Activated CD4-positive, alpha-beta memory T cell treated with anti-CD3 and anti-CD28 coated beads for 36 hours (primary cell): ENCODE results near the gene TRDMT1. TPM values are rescaled to one million over a fixed set of nuclear protein-coding genes. Genes with fewer than 3 reads are reported as not detected.
A peak's percentile ranks its signal among the peaks of the same experiment; 100 is the strongest.

Source experiments
- CTCF ChIA-PET: fragments of 350-600 bp; sonication (Branson Sonifier 250); formaldehyde crosslinking; loops from one replicate; lab custom pipeline; 2021; ENCODE audit warnings: antibody characterized with exemption, inconsistent platforms; lab: Charles Lee
- POLR2A ChIA-PET: fragments of 350-600 bp; sonication (Branson Sonifier 250); formaldehyde crosslinking; loops from one replicate; lab custom pipeline; 2021; ENCODE audit warnings: antibody characterized with exemption; lab: Charles Lee
- DNase-seq: peaks from one replicate; pipeline ENCODE4 v3.0.0-alpha.2; 2020
- H3K27ac Mint-ChIP-seq: one replicate; pipeline ENCODE4 v1.8.0; 2021; ENCODE audit warnings: mixed read lengths
- H3K27me3 Mint-ChIP-seq: one replicate; pipeline ENCODE4 v1.8.0; 2021; ENCODE audit warnings: mixed read lengths
- H3K36me3 Mint-ChIP-seq: one replicate; pipeline ENCODE4 v1.8.0; 2021; ENCODE audit warnings: mixed read lengths
- H3K4me1 Mint-ChIP-seq: one replicate; pipeline ENCODE4 v1.8.0; 2021; ENCODE audit warnings: low read depth, mixed read lengths
- H3K4me3 Mint-ChIP-seq: one replicate; pipeline ENCODE4 v1.8.0; 2021; ENCODE audit warnings: mild to moderate bottlenecking, mixed read lengths
- H3K9me3 Mint-ChIP-seq: one replicate; pipeline ENCODE4 v1.8.0; 2021; ENCODE audit warnings: mixed read lengths
- intact Hi-C: fragments of 100-400 bp; cut with micrococcal nuclease; formaldehyde crosslinking; loops from one replicate; pipeline ENCODE4 v1.15.1; 2023
- total RNA-seq, 2 experiments: library from RNA; stranded (reverse); gene quantifications; one replicate each; pipeline ENCODE4 v1.2.3, GENCODE V29; 2021

The TRDMT1 gene
- total RNA-seq, 2 experiments from 2014 or later: 5.0 to 5.8 TPM

- Mint-ChIP-seq H3K4me3 (no peak overlapping the region), H3K9me3 (no peaks in the 10 kb centered on the region), H3K27ac (no peak overlapping the region), H3K27me3 (no peaks in the 10 kb centered on the region), H3K4me1 (peaks cover 7% of the 10 kb centered on the region), H3K36me3 (peaks cover 11% of the 10 kb centered on the region)
- intact Hi-C loops: no loop called here
- ChIA-PET POLR2A (no interaction called here), CTCF (no interaction called here)
- DNase-seq: no peak
Observed at GRCh38 chr10:17113346-17113745, 88.1 kb downstream of the TRDMT1 start.

GRCh38 chr10:17112566-17112965 is 88.9 kb downstream of the TRDMT1 start:
- Mint-ChIP-seq H3K27me3 (no peaks in the 10 kb centered on the region), H3K9me3 (no peaks in the 10 kb centered on the region), H3K36me3 (peaks cover 11% of the 10 kb centered on the region), H3K4me1 (peaks cover 7% of the 10 kb centered on the region), H3K4me3 (no peak overlapping the region), H3K27ac (no peak overlapping the region)
- ChIA-PET POLR2A (no interaction called here), CTCF (no interaction called here)
- intact Hi-C loops: no loop called here
- DNase-seq: no peak

- peak; percentile 17 for DNase-seq
- Mint-ChIP-seq H3K4me1 (peaks cover 3% of the 10 kb centered on the region), H3K36me3 (peaks cover 11% of the 10 kb centered on the region), H3K27ac (no peak overlapping the region), H3K9me3 (no peaks in the 10 kb centered on the region), H3K4me3 (no peak overlapping the region), H3K27me3 (no peaks in the 10 kb centered on the region)
- intact Hi-C loops: no loop called here
- ChIA-PET POLR2A (no interaction called here), CTCF (no interaction called here)
Observed at GRCh38 chr10:17109475-17110207, 91.8 kb downstream of the TRDMT1 start.

- Mint-ChIP-seq H3K27me3 (no peaks in the 10 kb centered on the region), H3K36me3 (peaks cover 12% of the 10 kb centered on the region), H3K27ac (no peak overlapping the region), H3K4me1 (peaks cover 3% of the 10 kb centered on the region), H3K4me3 (no peak overlapping the region), H3K9me3 (no peaks in the 10 kb centered on the region)
- ChIA-PET POLR2A (no interaction called here), CTCF (no interaction called here)
- DNase-seq: no peak
- intact Hi-C loops: no loop called here
Observed at GRCh38 chr10:17109046-17109445, 92.4 kb downstream of the TRDMT1 start.

GRCh38 chr10:17106991-17107390 is 94.5 kb downstream of the TRDMT1 start:
- intact Hi-C loops: no loop called here
- Mint-ChIP-seq H3K9me3 (no peaks in the 10 kb centered on the region), H3K36me3 (peaks cover 9% of the 10 kb centered on the region), H3K4me1 (peaks cover 3% of the 10 kb centered on the region), H3K27ac (no peak overlapping the region), H3K27me3 (no peaks in the 10 kb centered on the region), H3K4me3 (no peak overlapping the region)
- ChIA-PET CTCF (no interaction called here), POLR2A (no interaction called here)
- DNase-seq: no peak

- intact Hi-C loops: no loop called here
- no peaks in the 10 kb centered on the region for H3K9me3 Mint-ChIP-seq
- H3K4me1 Mint-ChIP-seq: no peaks in the 10 kb centered on the region
- CTCF ChIA-PET: interaction anchor here (0.7 kb wide), 1 partner anchor 65 kb away, joined by 3 read pairs; no protein-coding TSS in a partner anchor
- H3K4me3 Mint-ChIP-seq: no peak overlapping the region
- no peak for DNase-seq
- peaks cover 7% of the 10 kb centered on the region for H3K36me3 Mint-ChIP-seq
- H3K27ac Mint-ChIP-seq: no peak overlapping the region
- no peaks in the 10 kb centered on the region for H3K27me3 Mint-ChIP-seq
- POLR2A ChIA-PET: no interaction called here
Observed at GRCh38 chr10:17101910-17102266, 99.6 kb downstream of the TRDMT1 start.

GRCh38 chr10:17101257-17101909 is 100.1 kb downstream of the TRDMT1 start:
- H3K27ac Mint-ChIP-seq: no peak overlapping the region
- H3K4me1 Mint-ChIP-seq: no peaks in the 10 kb centered on the region
- intact Hi-C loops: no loop called here
- no peak for DNase-seq
- H3K36me3 Mint-ChIP-seq: peaks cover 9% of the 10 kb centered on the region
- H3K9me3 Mint-ChIP-seq: no peaks in the 10 kb centered on the region
- no peaks in the 10 kb centered on the region for H3K27me3 Mint-ChIP-seq
- no peak overlapping the region for H3K4me3 Mint-ChIP-seq
- ChIA-PET CTCF (no interaction called here), POLR2A (no interaction called here)

GRCh38 chr10:17100586-17100985 is 100.9 kb downstream of the TRDMT1 start:
- no peak overlapping the region for H3K4me3 Mint-ChIP-seq
- CTCF ChIA-PET: no interaction called here
- no peak for DNase-seq
- H3K36me3 Mint-ChIP-seq: peaks cover 9% of the 10 kb centered on the region
- POLR2A ChIA-PET: no interaction called here
- no peaks in the 10 kb centered on the region for H3K27me3 Mint-ChIP-seq
- H3K4me1 Mint-ChIP-seq: no peaks in the 10 kb centered on the region
- H3K9me3 Mint-ChIP-seq: no peaks in the 10 kb centered on the region
- intact Hi-C loops: no loop called here
- no peak overlapping the region for H3K27ac Mint-ChIP-seq

GRCh38 chr10:17098012-17098411 is 103.5 kb downstream of the TRDMT1 start:
- intact Hi-C loops: no loop called here

More at GRCh38 chr10:17098012-17098411, 103.5 kb downstream of the TRDMT1 start:
- H3K27me3 Mint-ChIP-seq: no peaks in the 10 kb centered on the region
- H3K4me3 Mint-ChIP-seq: no peak overlapping the region
- H3K27ac Mint-ChIP-seq: no peak overlapping the region
- ChIA-PET POLR2A (no interaction called here), CTCF (no interaction called here)
- DNase-seq: no peak
- H3K4me1 Mint-ChIP-seq: no peaks in the 10 kb centered on the region
- H3K9me3 Mint-ChIP-seq: peaks cover 8% of the 10 kb centered on the region
- H3K36me3 Mint-ChIP-seq: peaks cover 6% of the 10 kb centered on the region

Other genes starting within 250 kb of the TRDMT1 start
- gene CUBN, start 71.9 kb downstream of the TRDMT1 start, total RNA-seq: under 1 TPM; 0.24 to 0.31 TPM
- 100 to 1,000 TPM; 515 to 525 TPM for gene VIM, start 26.6 kb upstream of the TRDMT1 start, total RNA-seq